Activated B cell treated with CpG ODN at 0.5 μM for 24 hours (primary cell): ENCODE results near the gene SYTL4. TPM values are rescaled to one million over a fixed set of nuclear protein-coding genes. Genes with fewer than 3 reads are reported as not detected.

ENCODE experiments used
- ATAC-seq: fragments of 200-7000 bp; cut with Tn5 transposase; one replicate; pipeline ENCODE4 v1.10.0; 2021; ENCODE audit warnings: low read depth, mild to moderate bottlenecking, moderate library complexity
- CTCF ChIA-PET: fragments of 350-600 bp; sonication (Branson Sonifier 250); formaldehyde crosslinking; loops from one replicate; lab custom pipeline; 2021; ENCODE audit warnings: antibody characterized with exemption; lab: Charles Lee
- POLR2A ChIA-PET: fragments of 350-600 bp; sonication (Branson Sonifier 250); formaldehyde crosslinking; loops from one replicate; lab custom pipeline; 2021; ENCODE audit warnings: antibody characterized with exemption; lab: Charles Lee
- DNase-seq: peaks from one replicate; pipeline ENCODE4 v3.0.0; 2022
- H3K27ac Mint-ChIP-seq: one replicate; pipeline ENCODE4 v1.8.0; 2020; ENCODE audit warnings: mixed read lengths
- H3K27me3 Mint-ChIP-seq: one replicate; pipeline ENCODE4 v1.8.0; 2021; ENCODE audit warnings: mixed read lengths
- H3K36me3 Mint-ChIP-seq: one replicate; pipeline ENCODE4 v1.8.0; 2021; ENCODE audit warnings: low read depth, mixed read lengths
- H3K4me1 Mint-ChIP-seq: one replicate; pipeline ENCODE4 v1.8.0; 2021; ENCODE audit warnings: mixed read lengths
- H3K4me3 Mint-ChIP-seq: one replicate; pipeline ENCODE4 v1.8.0; 2020; ENCODE audit warnings: mild to moderate bottlenecking, mixed read lengths
- H3K9me3 Mint-ChIP-seq: one replicate; pipeline ENCODE4 v1.8.0; 2020; ENCODE audit warnings: mixed read lengths
- CTCF ChIP-seq: fragments of 200-600 bp; IDR thresholded peaks from one replicate; pipeline ENCODE4 v1.8.0; 2022; ENCODE audit warnings: antibody characterized with exemption, mild to moderate bottlenecking
- intact Hi-C: fragments of 100-400 bp; cut with micrococcal nuclease; formaldehyde crosslinking; loops from one replicate; pipeline ENCODE4 v1.15.1; 2024
- total RNA-seq: library from RNA; stranded (reverse); gene quantifications from 2 replicates; pipeline ENCODE4 v1.2.3, GENCODE V29; 2022

SYTL4 gene
- total RNA-seq, 1 donor from 2014 or later = 0.20 TPM

GRCh38 chrX:100673397-100673953 is 58.4 kb downstream of the SYTL4 start:
- ChIA-PET POLR2A (no interaction called here), CTCF (interaction anchor here (1.6 to 2.0 kb wide), 2 partner anchors 14 to 95 kb away, joined by 7 to 12 read pairs; no protein-coding TSS in a partner anchor)
- H3K27ac Mint-ChIP-seq = no peak overlapping the region
- DNase-seq (no peak), ATAC-seq (no peak)
- intact Hi-C loops = loop anchor here (5.0 kb wide), 1 partner anchor 614 kb away; no protein-coding TSS in a partner anchor
- H3K9me3 Mint-ChIP-seq = no peaks in the 10 kb centered on the region
- no peak for TF ChIP-seq CTCF
- peaks cover 15% of the 10 kb centered on the region for H3K4me1 Mint-ChIP-seq
- H3K36me3 Mint-ChIP-seq = no peaks in the 10 kb centered on the region
- no peaks in the 10 kb centered on the region for H3K27me3 Mint-ChIP-seq
- H3K4me3 Mint-ChIP-seq = no peak overlapping the region

- TF ChIP-seq CTCF = no peak
- ATAC-seq (no peak), DNase-seq (no peak)
- intact Hi-C loops = loop anchor here (5.0 kb wide), 1 partner anchor 614 kb away; no protein-coding TSS in a partner anchor
- POLR2A ChIA-PET = no interaction called here
- Mint-ChIP-seq H3K27ac (no peak overlapping the region), H3K4me3 (no peak overlapping the region), H3K27me3 (no peaks in the 10 kb centered on the region), H3K9me3 (no peaks in the 10 kb centered on the region), H3K36me3 (no peaks in the 10 kb centered on the region), H3K4me1 (peaks cover 15% of the 10 kb centered on the region)
- CTCF ChIA-PET = interaction anchor here (1.2 to 2.7 kb wide), 2 partner anchors 18 to 96 kb away, joined by 3 to 19 read pairs; no protein-coding TSS in a partner anchor
These were observed 59.0 kb downstream of the SYTL4 start for GRCh38 chrX:100672966-100673365.

- CTCF ChIA-PET = no interaction called here
- Mint-ChIP-seq H3K27me3 (peaks cover 9% of the 10 kb centered on the region), H3K4me1 (peaks cover 7% of the 10 kb centered on the region), H3K36me3 (no peaks in the 10 kb centered on the region), H3K4me3 (no peak overlapping the region), H3K27ac (no peak overlapping the region), H3K9me3 (no peaks in the 10 kb centered on the region)
- no peak for TF ChIP-seq CTCF
- no peak for DNase-seq
- intact Hi-C loops = no loop called here
- ATAC-seq = no peak
- POLR2A ChIA-PET = no interaction called here
These were observed 68.3 kb downstream of the SYTL4 start for GRCh38 chrX:100663642-100664041.

GRCh38 chrX:100662796-100663195 is 69.1 kb downstream of the SYTL4 start:
- Mint-ChIP-seq H3K27me3 (peaks cover 9% of the 10 kb centered on the region), H3K27ac (no peak overlapping the region), H3K36me3 (no peaks in the 10 kb centered on the region), H3K4me3 (no peak overlapping the region), H3K9me3 (no peaks in the 10 kb centered on the region), H3K4me1 (peaks cover 8% of the 10 kb centered on the region)
- ChIA-PET POLR2A (no interaction called here), CTCF (interaction anchor here (1.1 kb wide), 1 partner anchor 8 kb away, joined by 3 read pairs; no protein-coding TSS in a partner anchor)
- intact Hi-C loops = no loop called here
- no peak for TF ChIP-seq CTCF
- ATAC-seq (no peak), DNase-seq (no peak)

GRCh38 chrX:100662170-100662569 is 69.8 kb downstream of the SYTL4 start:
- Mint-ChIP-seq H3K4me3 (no peak overlapping the region), H3K27me3 (peaks cover 9% of the 10 kb centered on the region), H3K4me1 (peaks cover 8% of the 10 kb centered on the region), H3K9me3 (no peaks in the 10 kb centered on the region), H3K36me3 (no peaks in the 10 kb centered on the region), H3K27ac (no peak overlapping the region)
- DNase-seq (no peak), ATAC-seq (no peak)
- intact Hi-C loops = no loop called here
- POLR2A ChIA-PET = no interaction called here
- CTCF ChIA-PET = interaction anchor here (1.1 kb wide), 1 partner anchor 9 kb away, joined by 3 read pairs; no protein-coding TSS in a partner anchor
- TF ChIP-seq CTCF = no peak
